ENCODE measurements around the gene GCNT1.
"Not testable (repeated sequence)": the region's sequence is repeated elsewhere in the genome, so short reads cannot be mapped to it uniquely, and the experiment has no call there.

GCNT1 gene

GRCh38 chr9:76424491-76424890, 34.5 kb upstream of the GCNT1 start:
- H4K20me1 ChIP-seq, result no peaks in the 10 kb centered on the region
- no peaks in the 10 kb centered on the region for H3K9me3 ChIP-seq
- H3K36me3 ChIP-seq, result no peaks in the 10 kb centered on the region
- H3K4me3 ChIP-seq, result no peak overlapping the region
- TF ChIP-seq Cebpa-rat (IDR thresholded peaks at IDR 0.05), result no peak
- no peak overlapping the region for H3K27ac ChIP-seq
- H3K4me1 ChIP-seq, result no peaks in the 10 kb centered on the region
- H3K4me2 ChIP-seq, result no peak overlapping the region
- no peak overlapping the region for H3K9ac ChIP-seq
- H3K27me3 ChIP-seq, result no peaks in the 10 kb centered on the region

- Histone ChIP-seq H3K9me3 (no peaks in the 10 kb centered on the region), H3K4me1 (no peaks in the 10 kb centered on the region), H3K27me3 (no peaks in the 10 kb centered on the region), H3K36me3 (no peaks in the 10 kb centered on the region), H4K20me1 (no peaks in the 10 kb centered on the region), H3K9ac (no peak overlapping the region), H3K4me3 (no peak overlapping the region), H3K27ac (no peak overlapping the region), H3K4me2 (no peak overlapping the region)
- TF ChIP-seq Cebpa-rat (IDR thresholded peaks at IDR 0.05), result no peak
Observed at GRCh38 chr9:76425677-76426453, 33.1 kb upstream of the GCNT1 start.

DNA sequence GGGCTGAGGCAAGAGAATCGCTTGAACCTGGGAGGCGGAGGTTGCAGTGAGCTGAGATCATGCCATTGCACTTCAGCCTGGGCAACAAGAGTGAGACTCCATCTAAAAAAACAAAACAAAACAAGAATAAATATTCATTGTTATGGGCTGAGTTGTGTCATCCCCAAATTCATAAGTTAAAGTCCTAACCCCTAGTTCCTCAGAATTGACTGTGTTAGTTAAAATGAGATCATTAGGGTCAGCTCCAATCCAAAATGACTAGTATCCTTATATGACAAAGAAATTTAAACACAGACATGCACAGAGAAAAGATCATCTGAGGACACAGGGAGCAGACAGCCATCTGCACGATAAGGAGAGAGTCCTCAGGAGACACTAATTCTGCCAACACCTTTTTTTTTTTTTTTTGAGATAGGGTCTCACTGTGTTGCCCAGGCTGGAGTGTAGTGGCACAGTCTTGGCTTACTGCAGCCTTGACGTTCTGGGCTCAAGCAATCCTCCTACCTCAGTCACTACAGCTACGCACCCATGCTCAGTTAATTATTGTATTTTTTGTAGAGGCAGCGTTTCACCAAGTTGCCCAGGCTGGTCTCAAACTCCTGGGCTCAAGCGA, 32.1 kb upstream of the GCNT1 start:
- H4K20me1 ChIP-seq, result no peaks in the 10 kb centered on the region
- no peak for TF ChIP-seq Cebpa-rat (IDR thresholded peaks at IDR 0.05)
- no peaks in the 10 kb centered on the region for H3K36me3 ChIP-seq
- no peak overlapping the region for H3K9ac ChIP-seq
- H3K4me2 ChIP-seq, result no peak overlapping the region
- H3K4me1 ChIP-seq, result no peaks in the 10 kb centered on the region
- H3K9me3 ChIP-seq, result no peaks in the 10 kb centered on the region
- H3K27me3 ChIP-seq, result no peaks in the 10 kb centered on the region
- no peak overlapping the region for H3K4me3 ChIP-seq
- H3K27ac ChIP-seq, result no peak overlapping the region

DNA sequence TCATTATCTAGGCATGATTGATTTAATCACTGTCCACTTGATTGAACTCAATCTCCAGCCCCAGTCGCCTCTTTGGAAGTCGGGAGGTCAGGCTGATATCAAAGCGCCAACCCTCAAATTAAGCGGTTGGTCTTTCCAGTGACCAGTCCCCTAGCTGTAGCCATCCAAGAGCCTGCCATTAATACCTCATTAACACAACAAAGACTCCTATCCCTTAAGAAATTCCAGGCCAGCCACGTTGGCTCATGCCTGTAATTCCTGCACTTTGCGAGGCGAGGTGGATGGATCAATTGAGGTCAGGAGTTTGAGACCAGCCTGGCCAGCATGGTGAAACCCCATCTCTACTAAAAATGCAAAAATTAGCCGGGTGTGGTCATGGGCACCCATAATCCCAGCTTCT, 27.4 kb upstream of the GCNT1 start:
- Histone ChIP-seq H3K4me3 (no peak overlapping the region), H3K4me1 (no peaks in the 10 kb centered on the region), H3K27me3 (no peaks in the 10 kb centered on the region), H3K36me3 (no peaks in the 10 kb centered on the region), H3K4me2 (no peak overlapping the region), H3K27ac (no peak overlapping the region), H3K9me3 (no peaks in the 10 kb centered on the region), H3K9ac (no peak overlapping the region), H4K20me1 (no peaks in the 10 kb centered on the region)
- TF ChIP-seq Cebpa-rat (IDR thresholded peaks at IDR 0.05), result no peak

- H3K9me3 ChIP-seq, result no peaks in the 10 kb centered on the region
- no peak overlapping the region for H3K4me3 ChIP-seq
- TF ChIP-seq Cebpa-rat (IDR thresholded peaks at IDR 0.05), result no peak
- H3K4me1 ChIP-seq, result no peaks in the 10 kb centered on the region
- no peak overlapping the region for H3K9ac ChIP-seq
- no peaks in the 10 kb centered on the region for H4K20me1 ChIP-seq
- no peaks in the 10 kb centered on the region for H3K27me3 ChIP-seq
- H3K4me2 ChIP-seq, result no peak overlapping the region
- no peak overlapping the region for H3K27ac ChIP-seq
- H3K36me3 ChIP-seq, result no peaks in the 10 kb centered on the region
Observed at GRCh38 chr9:76433406-76433805, 25.6 kb upstream of the GCNT1 start.

GRCh38 chr9:76433836-76434235, 25.1 kb upstream of the GCNT1 start:
- Histone ChIP-seq H3K4me2 (no peak overlapping the region), H3K27ac (no peak overlapping the region)
- no peak for TF ChIP-seq Cebpa-rat (IDR thresholded peaks at IDR 0.05)

GRCh38 chr9:76434897-76435296, 24.1 kb upstream of the GCNT1 start:
- not testable (repeated sequence) for H3K4me3 ChIP-seq, H4K20me1 ChIP-seq, H3K9me3 ChIP-seq, H3K4me1 ChIP-seq, H3K9ac ChIP-seq, H3K36me3 ChIP-seq, H3K27me3 ChIP-seq, H3K4me2 ChIP-seq, H3K27ac ChIP-seq

More at GRCh38 chr9:76433836-76434235, 25.1 kb upstream of the GCNT1 start:
- Histone ChIP-seq H3K27me3 (no peaks in the 10 kb centered on the region), H3K4me1 (no peaks in the 10 kb centered on the region), H3K36me3 (no peaks in the 10 kb centered on the region), H4K20me1 (no peaks in the 10 kb centered on the region), H3K9ac (no peak overlapping the region), H3K4me3 (no peak overlapping the region), H3K9me3 (no peaks in the 10 kb centered on the region)

- not testable (repeated sequence) for H3K4me3 ChIP-seq, H3K36me3 ChIP-seq, H3K27ac ChIP-seq, H3K4me1 ChIP-seq, H3K9ac ChIP-seq, H3K27me3 ChIP-seq, H3K9me3 ChIP-seq, H4K20me1 ChIP-seq, H3K4me2 ChIP-seq
Observed at GRCh38 chr9:76437017-76437699, 21.8 kb upstream of the GCNT1 start.

GRCh38 chr9:76438841-76439588, 20.0 kb upstream of the GCNT1 start:
- H3K4me1 ChIP-seq, result no peaks in the 10 kb centered on the region
- H3K9me3 ChIP-seq, result peaks cover 5% of the 10 kb centered on the region; the same call in 1 of the 2 replicates
- H3K9ac ChIP-seq, result no peak overlapping the region
- H4K20me1 ChIP-seq, result no peaks in the 10 kb centered on the region
- H3K36me3 ChIP-seq, result no peaks in the 10 kb centered on the region
- H3K27me3 ChIP-seq, result no peaks in the 10 kb centered on the region
- H3K4me3 ChIP-seq, result no peak overlapping the region
- H3K4me2 ChIP-seq, result no peak overlapping the region
- no peak for TF ChIP-seq Cebpa-rat (IDR thresholded peaks at IDR 0.05)
- no peak overlapping the region for H3K27ac ChIP-seq

Measured in BLaER1 (cell line).